ENCODE data around the gene BAHCC1.

- TF ChIP-seq CTCF (IDR thresholded peaks at IDR 0.05) (no peak), POLR2A (IDR thresholded peaks at IDR 0.05) (no peak), EP300 (IDR thresholded peaks at IDR 0.05) (no peak), POLR2AphosphoS5 (IDR thresholded peaks at IDR 0.05) (no peak)
These were observed 59.2 kb downstream of the BAHCC1 start for GRCh38 chr17:81454473-81454872.
